ENCODE results near the gene DYRK1A. TPM values are rescaled to one million over a fixed set of nuclear protein-coding genes. Genes with fewer than 3 reads are reported as not detected.

The DYRK1A gene
- total and polyA plus RNA-seq, 10 of the 15 experiments (the other 5 are each of a cell fraction or from before 2014, with no cell fraction given): 2.4 to 68.6 (median 30.7) TPM

DNA sequence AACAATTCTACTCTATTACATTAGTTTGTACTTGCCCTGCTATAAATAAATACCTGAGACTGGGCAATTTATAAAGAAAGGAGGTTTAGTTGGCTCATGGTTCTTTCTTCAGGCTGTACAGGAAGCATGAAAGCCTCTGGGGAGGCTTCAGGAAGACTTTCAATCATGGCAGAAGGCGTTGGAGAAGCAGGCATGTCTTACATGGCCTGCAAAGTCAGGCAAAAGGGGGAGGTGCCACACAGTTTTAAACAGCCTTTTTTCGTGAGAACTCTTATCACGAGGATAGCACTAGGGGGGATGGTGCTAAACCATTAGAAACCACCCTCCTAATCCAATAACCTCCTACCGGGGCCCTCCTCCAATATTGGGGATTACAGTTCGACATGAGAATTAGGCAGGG lies 102.9 kb downstream of the DYRK1A start (continued):
- TF ChIP-seq, protein P1, sequence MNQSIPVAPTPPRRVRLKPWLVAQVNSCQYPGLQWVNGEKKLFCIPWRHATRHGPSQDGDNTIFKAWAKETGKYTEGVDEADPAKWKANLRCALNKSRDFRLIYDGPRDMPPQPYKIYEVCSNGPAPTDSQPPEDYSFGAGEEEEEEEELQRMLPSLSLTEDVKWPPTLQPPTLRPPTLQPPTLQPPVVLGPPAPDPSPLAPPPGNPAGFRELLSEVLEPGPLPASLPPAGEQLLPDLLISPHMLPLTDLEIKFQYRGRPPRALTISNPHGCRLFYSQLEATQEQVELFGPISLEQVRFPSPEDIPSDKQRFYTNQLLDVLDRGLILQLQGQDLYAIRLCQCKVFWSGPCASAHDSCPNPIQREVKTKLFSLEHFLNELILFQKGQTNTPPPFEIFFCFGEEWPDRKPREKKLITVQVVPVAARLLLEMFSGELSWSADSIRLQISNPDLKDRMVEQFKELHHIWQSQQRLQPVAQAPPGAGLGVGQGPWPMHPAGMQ (IDR thresholded peaks at IDR 0.05; ENCODE audit: borderline replicate concordance): no peak
- TF ChIP-seq USF2 (IDR thresholded peaks at IDR 0.05; ENCODE audit: borderline replicate concordance, low read depth, low read length) (no peak), CBFB (IDR thresholded peaks at IDR 0.05; ENCODE audit: low read depth) (no peak)

DNA sequence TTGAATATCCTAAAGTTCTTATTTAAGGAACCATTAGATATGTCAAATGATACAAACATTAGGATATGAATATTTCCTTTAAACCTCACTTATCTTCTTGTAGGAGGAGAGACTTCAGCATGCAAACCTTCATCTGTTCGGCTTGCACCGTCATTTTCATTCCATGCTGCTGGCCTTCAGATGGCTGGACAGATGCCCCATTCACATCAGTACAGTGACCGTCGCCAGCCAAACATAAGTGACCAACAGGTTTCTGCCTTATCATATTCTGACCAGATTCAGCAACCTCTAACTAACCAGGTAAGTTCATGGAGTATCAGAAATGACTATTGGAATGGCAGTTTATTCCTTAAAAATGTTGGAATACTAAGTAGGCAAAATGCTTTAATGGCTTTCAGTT lies 106.0 kb downstream of the DYRK1A start:
- WGBS (ENCODE audit: insufficient coverage, insufficient replicate concordance, low lambda C conversion rate, missing lambda C conversion rate): 97% methylated on average over 4 of the region's 4 CpGs
- Histone ChIP-seq H3K27ac (ENCODE audit: control insufficient read depth, insufficient read depth) (no peak overlapping the region), H3K27me3 (replicated peaks in 1 of 2; ENCODE audit: control insufficient read depth in 2 of 2, insufficient read depth in 2 of 2, low read length in 1 of 2) (no peaks in the 10 kb centered on the region), H3K4me3 (no peak overlapping the region), H3K9ac (ENCODE audit: control insufficient read depth, insufficient read depth, low read length) (no peak overlapping the region), H3K9me3 (replicated peaks; ENCODE audit: control insufficient read depth, insufficient read depth, low read length) (no peaks in the 10 kb centered on the region), H3K4me2 (ENCODE audit: control insufficient read depth, insufficient read depth) (no peak overlapping the region), H3K36me3 (ENCODE audit: control insufficient read depth in 2 of 2, insufficient read depth in 2 of 2, low read length in 1 of 2) (peaks cover 6 to 20% of the 10 kb centered on the region in 2 experiments; a peak in 3 of 4 replicates), H4K20me1 (ENCODE audit: control insufficient read depth, insufficient read depth) (peaks cover 3% of the 10 kb centered on the region; the same call in 1 of the 2 replicates), H3K4me1 (ENCODE audit: control insufficient read depth, insufficient read depth, low read length) (no peaks in the 10 kb centered on the region), H2AFZ (ENCODE audit: control insufficient read depth, low read depth, low read length) (no peak overlapping the region), H3K79me2 (ENCODE audit: control insufficient read depth, insufficient read depth, low read length) (peaks cover 70% of the 10 kb centered on the region)
- in situ Hi-C loops (cut with MboI): no loop called here
- intact Hi-C loops (cut with micrococcal nuclease; ENCODE audit: unreplicated experiment): no loop called here
- ChIA-PET CTCF (interaction anchor here (0.7 to 1.8 kb wide), 2 partner anchors 9 to 10 kb away, joined by 3 to 4 read pairs; no protein-coding TSS in a partner anchor), RAD21 (ENCODE audit: unreplicated experiment) (no interaction called here), SMC1A (ENCODE audit: uncharacterized antibody, unreplicated experiment) (no interaction called here), POLR2A (no interaction called here)
- no peak for DNase-seq (ENCODE audit: low read depth, low spot score)
- no peak for ATAC-seq
- TF ChIP-seq LARP7 (IDR thresholded peaks at IDR 0.05) (no peak), TCF12 (IDR thresholded peaks at IDR 0.05; ENCODE audit: low read depth, low read length) (no peak), HCFC1 (IDR thresholded peaks at IDR 0.05; ENCODE audit: low read length) (no peak), EGR1 (IDR thresholded peaks at IDR 0.05; ENCODE audit: borderline replicate concordance in 1 of 2, low read depth in 2 of 2, low read length in 2 of 2) (no peak), ZBTB33 (IDR thresholded peaks at IDR 0.05) (no peak)
- TF ChIP-seq, protein P2, sequence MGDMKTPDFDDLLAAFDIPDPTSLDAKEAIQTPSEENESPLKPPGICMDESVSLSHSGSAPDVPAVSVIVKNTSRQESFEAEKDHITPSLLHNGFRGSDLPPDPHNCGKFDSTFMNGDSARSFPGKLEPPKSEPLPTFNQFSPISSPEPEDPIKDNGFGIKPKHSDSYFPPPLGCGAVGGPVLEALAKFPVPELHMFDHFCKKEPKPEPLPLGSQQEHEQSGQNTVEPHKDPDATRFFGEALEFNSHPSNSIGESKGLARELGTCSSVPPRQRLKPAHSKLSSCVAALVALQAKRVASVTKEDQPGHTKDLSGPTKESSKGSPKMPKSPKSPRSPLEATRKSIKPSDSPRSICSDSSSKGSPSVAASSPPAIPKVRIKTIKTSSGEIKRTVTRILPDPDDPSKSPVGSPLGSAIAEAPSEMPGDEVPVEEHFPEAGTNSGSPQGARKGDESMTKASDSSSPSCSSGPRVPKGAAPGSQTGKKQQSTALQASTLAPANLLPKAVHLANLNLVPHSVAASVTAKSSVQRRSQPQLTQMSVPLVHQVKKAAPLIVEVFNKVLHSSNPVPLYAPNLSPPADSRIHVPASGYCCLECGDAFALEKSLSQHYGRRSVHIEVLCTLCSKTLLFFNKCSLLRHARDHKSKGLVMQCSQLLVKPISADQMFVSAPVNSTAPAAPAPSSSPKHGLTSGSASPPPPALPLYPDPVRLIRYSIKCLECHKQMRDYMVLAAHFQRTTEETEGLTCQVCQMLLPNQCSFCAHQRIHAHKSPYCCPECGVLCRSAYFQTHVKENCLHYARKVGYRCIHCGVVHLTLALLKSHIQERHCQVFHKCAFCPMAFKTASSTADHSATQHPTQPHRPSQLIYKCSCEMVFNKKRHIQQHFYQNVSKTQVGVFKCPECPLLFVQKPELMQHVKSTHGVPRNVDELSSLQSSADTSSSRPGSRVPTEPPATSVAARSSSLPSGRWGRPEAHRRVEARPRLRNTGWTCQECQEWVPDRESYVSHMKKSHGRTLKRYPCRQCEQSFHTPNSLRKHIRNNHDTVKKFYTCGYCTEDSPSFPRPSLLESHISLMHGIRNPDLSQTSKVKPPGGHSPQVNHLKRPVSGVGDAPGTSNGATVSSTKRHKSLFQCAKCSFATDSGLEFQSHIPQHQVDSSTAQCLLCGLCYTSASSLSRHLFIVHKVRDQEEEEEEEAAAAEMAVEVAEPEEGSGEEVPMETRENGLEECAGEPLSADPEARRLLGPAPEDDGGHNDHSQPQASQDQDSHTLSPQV (IDR thresholded peaks at IDR 0.05): no peak
- FAIRE-seq: no peak
- BruUV-seq (replicated peaks): no TSS peak

Data from GM12878 (cell line).